HepG2 (cell line): ENCODE data around the gene SLC9A8. TPM values are rescaled to one million over a fixed set of nuclear protein-coding genes. Genes with fewer than 3 reads are reported as not detected.

Source experiments
- DMAP1 ChIP-seq: IDR thresholded peaks from 2 replicates; pipeline ENCODE4 v1.6.1; 2016
- FOXP1 ChIP-seq, 2 experiments: fragments of 450-650 bp in 1 of 2; IDR thresholded peaks; 2 replicates each; pipeline ENCODE4 v1.6.1; 2017 to 2018; ENCODE audit warnings: antibody characterized with exemption in 1 of 2
- GLI4 ChIP-seq: sonication (generic); formaldehyde crosslinking; IDR thresholded peaks from 2 replicates; pipeline ENCODE4 v1.5.1; 2020; ENCODE audit warnings: missing genetic modification reagents, mild to moderate bottlenecking, moderate library complexity, borderline replicate concordance
- KDM5A ChIP-seq: fragments of 200-600 bp; sonication (generic); IDR thresholded peaks from 2 replicates; pipeline ENCODE4 v1.7.0; 2018; ENCODE audit warnings: antibody characterized with exemption, mild to moderate bottlenecking, low read length, borderline replicate concordance
- KLF11 ChIP-seq: IDR thresholded peaks from 2 replicates; pipeline ENCODE4 v1.6.1; 2016; ENCODE audit warnings: missing compliant biosample characterization
- KMT2B ChIP-seq: IDR thresholded peaks from 2 replicates; pipeline ENCODE4 v1.6.1; 2016; ENCODE audit warnings: missing genetic modification reagents, missing compliant biosample characterization
- MAF1 ChIP-seq: sonication (generic); formaldehyde crosslinking; IDR thresholded peaks from 2 replicates; pipeline ENCODE4 v1.5.0; 2020; ENCODE audit warnings: missing genetic modification reagents, borderline replicate concordance
- MLLT10 ChIP-seq: sonication (generic); formaldehyde crosslinking; IDR thresholded peaks from 2 replicates; pipeline ENCODE4 v1.4.0; 2020; ENCODE audit warnings: missing genetic modification reagents
- MYC ChIP-seq: sonication (generic); formaldehyde crosslinking; IDR thresholded peaks from 2 replicates; pipeline ENCODE4 v1.9.0; 2021; ENCODE audit warnings: missing genetic modification reagents, borderline replicate concordance
- NONO ChIP-seq, 2 experiments: fragments of 450-650 bp in 1 of 2; sonication (generic) in 1 of 2; formaldehyde crosslinking in 1 of 2; IDR thresholded peaks in 1 of 2; conservative IDR thresholded peaks in 1 of 2; 2 replicates each; pipeline versions ENCODE4 v1.6.1 to v1.8.0; 2017 to 2022; ENCODE audit warnings: mild to moderate bottlenecking in 1 of 2, missing genetic modification reagents in 1 of 2, moderate library complexity in 1 of 2
- NR3C1 ChIP-seq: sonication (generic); formaldehyde crosslinking; IDR thresholded peaks from 2 replicates; pipeline ENCODE4 v1.4.0; 2020; ENCODE audit warnings: missing genetic modification reagents
- PHF21A ChIP-seq: sonication (generic); formaldehyde crosslinking; IDR thresholded peaks from 2 replicates; pipeline ENCODE4 v1.5.0; 2020; ENCODE audit warnings: mild to moderate bottlenecking, missing genetic modification reagents
- PHF5A ChIP-seq: IDR thresholded peaks from one replicate; pipeline ENCODE4 v1.6.1; 2018; ENCODE audit warnings: low read depth, missing genetic modification reagents; ENCODE audit not compliant: unreplicated experiment
- PITX1 ChIP-seq: sonication (generic); formaldehyde crosslinking; IDR thresholded peaks from 2 replicates; pipeline ENCODE4 v1.5.1; 2020; ENCODE audit warnings: mild to moderate bottlenecking, missing genetic modification reagents
- RCOR2 ChIP-seq: IDR thresholded peaks from 2 replicates; pipeline ENCODE4 v1.6.1; 2016; ENCODE audit warnings: missing biosample characterization, missing genetic modification reagents
- SALL1 ChIP-seq: sonication (generic); formaldehyde crosslinking; IDR thresholded peaks from 2 replicates; pipeline ENCODE4 v1.8.0; 2022; ENCODE audit warnings: mild to moderate bottlenecking, missing genetic modification reagents
- SIX4 ChIP-seq: sonication (generic); formaldehyde crosslinking; IDR thresholded peaks from 2 replicates; pipeline ENCODE4 v1.4.0; 2020; ENCODE audit warnings: missing genetic modification reagents
- THYN1 ChIP-seq: sonication (generic); formaldehyde crosslinking; IDR thresholded peaks from 2 replicates; pipeline ENCODE4 v1.8.1; 2023; ENCODE audit warnings: low read depth, mild to moderate bottlenecking, moderate library complexity, missing genetic modification reagents, borderline replicate concordance
- TMF1 ChIP-seq: sonication (generic); formaldehyde crosslinking; IDR thresholded peaks from 2 replicates; pipeline ENCODE4 v1.8.1; 2022; ENCODE audit warnings: low read depth, missing genetic modification reagents
- TOE1 ChIP-seq: sonication (generic); formaldehyde crosslinking; IDR thresholded peaks from 2 replicates; pipeline ENCODE4 v1.4.0; 2020; ENCODE audit warnings: mild to moderate bottlenecking, missing genetic modification reagents
- ZMAT3 ChIP-seq: sonication (generic); formaldehyde crosslinking; conservative IDR thresholded peaks from 2 replicates; pipeline ENCODE4 v1.7.0; 2021; ENCODE audit warnings: missing genetic modification reagents
- ZNF329 ChIP-seq: sonication (generic); formaldehyde crosslinking; IDR thresholded peaks from 2 replicates; pipeline ENCODE4 v1.9.0; 2021; ENCODE audit warnings: low read depth, mild to moderate bottlenecking, missing genetic modification reagents
- ZNF382 ChIP-seq: sonication (generic); formaldehyde crosslinking; IDR thresholded peaks from 2 replicates; pipeline ENCODE4 v1.5.0; 2020; ENCODE audit warnings: missing genetic modification reagents, mild to moderate bottlenecking, borderline replicate concordance
- ZNF383 ChIP-seq: sonication (generic); formaldehyde crosslinking; IDR thresholded peaks from 2 replicates; pipeline ENCODE4 v1.4.0; 2020; ENCODE audit warnings: missing genetic modification reagents, mild to moderate bottlenecking, borderline replicate concordance
- polyA plus RNA-seq, 8 experiments: library from polyadenylated mRNA; depleted of rRNA in 3 of 8; stranded (reverse) in 7 of 8; unstranded in 1 of 8; fragments of >200 nt; fragmentation: Illumina TruSeq in 4 of 8; extraction: Trizol in 4 of 8; gene quantifications; 2 replicates each; pipeline versions ENCODE4 v1.2.1 to v1.2.3, GENCODE V29; 2011 to 2016; ENCODE audit warnings: low read depth in 4 of 8, missing spikeins in 1 of 8, mixed read lengths in 1 of 8; ENCODE audit not compliant: insufficient read depth in 1 of 8
- total RNA-seq, 5 experiments: library from RNA; depleted of rRNA; stranded (reverse); fragments of >200 nt; fragmentation: Illumina TruSeq; extraction: Trizol; gene quantifications; 2 replicates each; pipeline ENCODE4 v1.2.3, GENCODE V29; 2016; ENCODE audit warnings: low read depth in 1 of 5
- TF ChIP-seq, protein P1 (sequence below): sonication (generic); formaldehyde crosslinking; IDR thresholded peaks from 2 replicates; pipeline ENCODE4 v1.4.0; 2020; ENCODE audit warnings: missing genetic modification reagents, borderline replicate concordance
- TF ChIP-seq, protein P2 (sequence below): IDR thresholded peaks from 2 replicates; pipeline ENCODE4 v1.6.1; 2016
- TF ChIP-seq, protein P3 (sequence below): sonication (generic); formaldehyde crosslinking; IDR thresholded peaks from 2 replicates; pipeline ENCODE4 v1.5.0; 2020; ENCODE audit warnings: missing genetic modification reagents

SLC9A8 gene
- total and polyA plus RNA-seq, 2 of the 13 experiments (the other 11 are each of a cell fraction or from before 2014, with no cell fraction given), result 4.1 to 7.4 TPM

DNA sequence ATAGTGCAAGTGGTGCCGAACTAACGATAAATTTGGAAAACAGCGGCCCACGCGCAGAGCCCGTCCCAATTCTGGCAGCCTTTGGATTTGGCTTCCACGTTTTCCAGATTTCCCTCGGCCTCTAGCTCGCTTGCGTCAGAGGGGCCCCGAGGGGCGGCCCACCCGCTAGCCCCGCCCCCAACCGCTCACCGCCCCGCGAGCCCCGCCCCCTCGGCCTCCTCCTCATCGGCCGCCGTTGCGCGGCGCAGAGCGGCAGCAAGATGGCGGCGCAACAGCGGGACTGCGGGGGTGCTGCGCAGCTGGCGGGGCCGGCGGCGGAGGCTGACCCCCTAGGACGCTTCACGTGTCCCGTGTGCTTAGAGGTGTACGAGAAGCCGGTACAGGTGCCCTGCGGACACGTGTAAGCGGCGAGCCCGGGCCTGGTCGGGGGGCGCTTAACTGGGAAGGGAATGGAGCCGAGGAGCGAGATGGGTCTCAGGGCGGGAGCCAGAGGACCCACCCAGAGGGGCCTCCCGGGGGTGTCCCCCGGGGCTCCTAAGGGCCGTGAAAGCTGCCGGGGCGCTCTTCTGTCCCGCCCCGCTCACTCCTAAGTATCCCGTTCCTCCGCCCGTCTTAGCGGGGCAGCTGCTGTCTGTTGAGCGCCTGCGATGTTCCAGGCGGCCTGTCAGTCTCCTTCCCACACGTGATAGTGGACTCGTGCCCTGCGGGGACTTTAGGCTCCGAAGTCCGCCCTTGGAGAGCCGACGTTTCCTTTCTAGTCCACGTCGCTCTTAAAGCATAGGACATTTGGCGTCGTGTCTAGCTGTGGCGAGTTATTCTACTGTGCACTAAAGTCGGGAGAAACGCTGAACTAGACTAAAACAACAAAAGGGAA, 123.8 kb downstream of the SLC9A8 start, which contains the start of gene RNF114 (continued):
- peak; percentile 88; the same call in 1 of the 2 replicates for TF ChIP-seq SALL1 (CRISPR knock-in tag)
- TF ChIP-seq, protein P1, sequence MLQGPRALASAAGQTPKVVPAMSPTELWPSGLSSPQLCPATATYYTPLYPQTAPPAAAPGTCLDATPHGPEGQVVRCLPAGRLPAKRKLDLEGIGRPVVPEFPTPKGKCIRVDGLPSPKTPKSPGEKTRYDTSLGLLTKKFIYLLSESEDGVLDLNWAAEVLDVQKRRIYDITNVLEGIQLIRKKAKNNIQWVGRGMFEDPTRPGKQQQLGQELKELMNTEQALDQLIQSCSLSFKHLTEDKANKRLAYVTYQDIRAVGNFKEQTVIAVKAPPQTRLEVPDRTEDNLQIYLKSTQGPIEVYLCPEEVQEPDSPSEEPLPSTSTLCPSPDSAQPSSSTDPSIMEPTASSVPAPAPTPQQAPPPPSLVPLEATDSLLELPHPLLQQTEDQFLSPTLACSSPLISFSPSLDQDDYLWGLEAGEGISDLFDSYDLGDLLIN (CRISPR knock-in tag), result 0 out of 2 replicates have a peak, but pooled peaks have one; percentile 24
- peak; percentile 40; the same call in 1 of the 2 replicates for TF ChIP-seq RCOR2 (CRISPR knock-in tag)
- TF ChIP-seq ZMAT3 (CRISPR knock-in tag), result 0 out of 2 replicates have a peak, but pooled peaks have one; percentile 70
- TF ChIP-seq TOE1 (CRISPR knock-in tag), result peak; percentile 27; the same call in 1 of the 2 replicates
- 0 out of 2 replicates have a peak, but pooled peaks have one; percentile 34 for TF ChIP-seq PITX1 (CRISPR knock-in tag)
- TF ChIP-seq NONO (IDR thresholded peaks at IDR 0.05), result no peak
- TF ChIP-seq NONO (CRISPR knock-in tag; conservative IDR thresholded peaks at IDR 0.05), result peak; percentile 95
- TF ChIP-seq NR3C1, result 0 out of 2 replicates have a peak, but pooled peaks have one; percentile 71
- no peak for TF ChIP-seq THYN1 (CRISPR knock-in tag)
- peak; percentile 86 for TF ChIP-seq KMT2B (CRISPR knock-in tag)
- TF ChIP-seq PHF21A (CRISPR knock-in tag), result no peak; the same call in 1 of the 2 replicates
- no peak for TF ChIP-seq ZNF382 (CRISPR knock-in tag)
- TF ChIP-seq, protein P2, sequence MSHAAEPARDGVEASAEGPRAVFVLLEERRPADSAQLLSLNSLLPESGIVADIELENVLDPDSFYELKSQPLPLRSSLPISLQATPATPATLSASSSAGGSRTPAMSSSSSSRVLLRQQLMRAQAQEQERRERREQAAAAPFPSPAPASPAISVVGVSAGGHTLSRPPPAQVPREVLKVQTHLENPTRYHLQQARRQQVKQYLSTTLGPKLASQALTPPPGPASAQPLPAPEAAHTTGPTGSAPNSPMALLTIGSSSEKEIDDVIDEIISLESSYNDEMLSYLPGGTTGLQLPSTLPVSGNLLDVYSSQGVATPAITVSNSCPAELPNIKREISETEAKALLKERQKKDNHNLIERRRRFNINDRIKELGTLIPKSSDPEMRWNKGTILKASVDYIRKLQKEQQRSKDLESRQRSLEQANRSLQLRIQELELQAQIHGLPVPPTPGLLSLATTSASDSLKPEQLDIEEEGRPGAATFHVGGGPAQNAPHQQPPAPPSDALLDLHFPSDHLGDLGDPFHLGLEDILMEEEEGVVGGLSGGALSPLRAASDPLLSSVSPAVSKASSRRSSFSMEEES, result peak; percentile 68
- TF ChIP-seq KDM5A, result peak; percentile 94
- TF ChIP-seq ZNF329, result peak; percentile 91; the same call in 1 of the 2 replicates
- peak; percentile 92 for TF ChIP-seq TMF1 (CRISPR knock-in tag)
- peak; percentile 64; the same call in 1 of the 2 replicates for TF ChIP-seq KLF11
- no peak for TF ChIP-seq MAF1 (CRISPR knock-in tag)
- TF ChIP-seq GLI4 (CRISPR knock-in tag), result no peak
- no peak for TF ChIP-seq FOXP1 (IDR thresholded peaks at IDR 0.05)
- TF ChIP-seq FOXP1 (CRISPR knock-in tag; IDR thresholded peaks at IDR 0.05), result no peak
- no peak for TF ChIP-seq MLLT10 (CRISPR knock-in tag)
- TF ChIP-seq MYC (CRISPR knock-in tag), result peak; percentile 85
- no peak for TF ChIP-seq ZNF383 (CRISPR knock-in tag)
- peak; percentile 48; the same call in 1 of the 2 replicates for TF ChIP-seq SIX4 (CRISPR knock-in tag)
- TF ChIP-seq, protein P3, sequence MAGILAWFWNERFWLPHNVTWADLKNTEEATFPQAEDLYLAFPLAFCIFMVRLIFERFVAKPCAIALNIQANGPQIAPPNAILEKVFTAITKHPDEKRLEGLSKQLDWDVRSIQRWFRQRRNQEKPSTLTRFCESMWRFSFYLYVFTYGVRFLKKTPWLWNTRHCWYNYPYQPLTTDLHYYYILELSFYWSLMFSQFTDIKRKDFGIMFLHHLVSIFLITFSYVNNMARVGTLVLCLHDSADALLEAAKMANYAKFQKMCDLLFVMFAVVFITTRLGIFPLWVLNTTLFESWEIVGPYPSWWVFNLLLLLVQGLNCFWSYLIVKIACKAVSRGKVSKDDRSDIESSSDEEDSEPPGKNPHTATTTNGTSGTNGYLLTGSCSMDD (CRISPR knock-in tag), result no peak
- TF ChIP-seq PHF5A (CRISPR knock-in tag), result peak; percentile 68
- TF ChIP-seq DMAP1 (CRISPR knock-in tag), result peak; percentile 89
